Stimulated activated CD4-positive, alpha-beta T cell treated with anti-CD3 and anti-CD28 coated beads, Interleukin-1b, Interleukin-23, amount 100 ng/mL, for 4 hours (primary cell): ENCODE results near the gene PHACTR1.

Source experiments
- DNase-seq, 2 donors: peaks; one replicate each; pipeline ENCODE4 v3.0.0-alpha.2; 2020; ENCODE audit warnings: low read depth in 2 of 2

PHACTR1 gene

DNA sequence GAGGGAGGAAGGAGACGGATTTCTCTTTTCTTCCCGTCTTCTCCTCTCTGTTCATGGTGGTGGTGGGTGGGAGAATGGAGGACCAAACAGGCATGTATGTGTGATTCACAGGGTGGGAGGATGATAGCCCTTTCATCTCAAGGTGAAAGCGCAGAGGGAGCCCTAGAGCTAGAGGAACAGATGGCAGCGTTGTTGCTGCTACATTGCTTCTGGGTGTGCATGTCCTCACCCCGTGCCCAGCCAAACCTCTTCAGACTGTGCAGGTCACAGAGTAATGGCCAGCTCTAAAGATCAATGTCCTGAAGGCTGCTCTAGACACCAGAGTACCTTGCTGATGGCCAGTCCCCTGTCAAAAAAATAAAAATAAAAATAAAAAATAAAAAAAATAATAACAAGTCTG, 310.0 kb downstream of the PHACTR1 start:
- no peak for DNase-seq

GRCh38 chr6:13027207-13027606, 310.6 kb downstream of the PHACTR1 start:
- no peak for DNase-seq

DNA sequence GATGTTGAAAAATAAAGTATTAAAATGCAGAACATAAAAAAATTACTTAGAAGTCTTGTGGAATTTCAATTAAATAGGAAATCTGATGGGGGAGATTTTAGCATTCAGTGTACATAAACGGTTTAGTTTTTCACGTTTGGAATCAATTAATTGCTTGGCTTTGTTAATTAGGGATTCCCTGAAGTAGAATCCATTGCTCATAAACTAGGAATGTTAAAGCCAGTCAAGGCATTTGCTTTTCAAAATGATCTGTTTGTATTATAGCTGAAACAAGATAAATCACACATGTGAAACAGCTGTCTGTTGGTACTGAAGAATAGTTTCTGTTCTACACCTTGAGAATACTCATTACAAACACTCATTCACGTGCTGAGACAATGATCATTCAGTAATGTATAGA, 313.8 kb downstream of the PHACTR1 start:
- no peak for DNase-seq

GRCh38 chr6:13032566-13032965, 316.0 kb downstream of the PHACTR1 start:
- no peak for DNase-seq

- no peak for DNase-seq
Measured at GRCh38 chr6:13033145-13033544, 316.6 kb downstream of the PHACTR1 start.

DNA sequence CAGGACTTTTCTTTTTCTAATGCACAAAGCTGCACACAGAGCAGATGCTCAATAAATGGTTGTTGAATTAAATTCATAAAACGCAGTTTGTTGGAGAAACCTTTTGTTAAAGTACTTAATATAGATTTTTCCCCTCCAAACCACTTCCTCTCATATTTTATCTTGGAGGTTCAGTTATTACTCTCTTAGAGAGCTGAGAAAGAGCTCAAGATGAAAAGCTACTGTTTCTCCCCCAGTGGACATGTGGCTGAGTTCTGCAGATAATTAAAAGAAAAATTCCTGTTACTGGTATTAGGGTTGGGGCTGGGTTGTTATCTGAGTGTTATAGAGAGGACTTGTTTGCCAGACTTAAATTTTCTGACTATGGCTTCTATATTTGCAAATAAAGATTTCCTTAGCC, 317.7 kb downstream of the PHACTR1 start:
- DNase-seq, result no peak

DNA sequence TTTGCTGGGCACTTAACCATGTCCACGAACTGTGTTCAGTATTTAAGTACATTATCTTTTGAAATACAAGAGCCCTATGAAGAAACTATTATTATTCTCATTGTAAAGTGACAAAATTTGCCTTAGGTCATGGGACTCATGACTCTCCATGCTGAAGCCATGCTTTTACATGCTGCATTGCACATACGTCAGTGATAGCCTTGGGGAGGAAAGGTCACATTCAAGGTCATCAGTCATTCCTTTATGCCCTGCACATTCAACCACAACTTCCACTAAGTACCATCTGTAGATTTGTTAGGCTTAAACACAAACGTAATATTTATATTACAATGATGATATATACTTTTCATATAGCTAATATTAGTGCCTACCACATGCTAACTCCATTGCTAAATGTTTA, 319.0 kb downstream of the PHACTR1 start:
- no peak for DNase-seq

GRCh38 chr6:13038315-13038714, 321.7 kb downstream of the PHACTR1 start:
- DNase-seq, result no peak

DNA sequence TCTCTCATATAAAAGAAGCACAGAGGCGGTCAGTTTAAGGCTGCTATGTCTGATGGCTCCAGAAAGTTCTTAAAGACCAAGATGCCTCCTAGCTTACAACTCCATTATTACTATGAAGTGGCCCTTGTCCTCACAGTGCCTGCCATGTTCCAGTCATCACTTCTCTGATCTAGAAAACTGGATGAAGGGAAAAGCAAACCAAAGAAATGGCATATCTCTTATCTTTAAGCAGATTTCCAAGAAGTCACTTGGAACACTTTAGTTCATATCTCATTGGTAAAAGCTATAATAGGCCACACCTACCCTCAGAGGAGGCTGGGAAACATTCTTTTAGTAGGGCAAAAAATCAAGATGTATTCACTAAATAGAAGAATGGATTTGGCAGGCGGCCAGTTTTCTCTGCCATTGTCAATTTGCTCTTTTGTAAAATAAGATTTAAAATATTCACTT, 322.2 kb downstream of the PHACTR1 start:
- DNase-seq, result no peak

DNA sequence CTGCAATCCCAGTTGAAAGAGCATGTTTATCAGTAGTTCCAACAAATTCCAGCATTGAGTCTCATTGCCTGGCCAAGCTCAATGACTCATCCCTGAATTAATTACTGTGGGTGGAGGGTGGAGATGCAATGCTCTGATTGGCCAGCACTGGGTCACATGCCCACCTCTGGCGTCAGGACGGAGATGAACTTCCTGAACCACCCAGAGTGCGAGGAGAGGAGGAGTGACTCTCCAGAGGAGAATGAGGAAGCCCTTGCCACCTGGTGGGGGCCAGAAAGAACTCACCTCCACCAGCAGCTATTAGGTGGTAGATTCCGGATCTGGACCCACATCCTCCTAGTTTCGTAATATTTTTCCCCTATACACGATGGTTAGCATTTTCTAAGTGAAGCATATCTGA, 327.8 kb downstream of the PHACTR1 start:
- no peak for DNase-seq

GRCh38 chr6:13044896-13045295, 328.3 kb downstream of the PHACTR1 start:
- no peak for DNase-seq

DNA sequence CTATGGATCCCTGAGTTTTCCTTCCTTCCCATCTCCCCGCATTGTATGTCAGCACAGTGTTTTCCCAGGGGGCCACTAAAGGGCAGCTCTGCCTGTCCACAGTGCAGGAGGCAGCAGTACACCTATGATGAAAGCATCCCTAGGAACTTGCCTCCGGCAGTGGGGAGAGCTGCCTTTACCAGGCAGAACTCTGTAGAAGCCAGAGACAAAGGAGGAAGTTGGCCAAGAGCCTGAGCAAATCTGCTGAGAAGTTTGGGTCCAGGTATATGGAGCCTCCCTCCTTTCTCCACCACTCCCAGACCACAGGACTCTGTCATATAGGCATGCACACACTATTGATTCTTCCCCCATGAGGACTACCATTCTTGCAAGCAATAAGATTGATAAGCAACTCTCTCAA, 329.1 kb downstream of the PHACTR1 start:
- no peak for DNase-seq

DNA sequence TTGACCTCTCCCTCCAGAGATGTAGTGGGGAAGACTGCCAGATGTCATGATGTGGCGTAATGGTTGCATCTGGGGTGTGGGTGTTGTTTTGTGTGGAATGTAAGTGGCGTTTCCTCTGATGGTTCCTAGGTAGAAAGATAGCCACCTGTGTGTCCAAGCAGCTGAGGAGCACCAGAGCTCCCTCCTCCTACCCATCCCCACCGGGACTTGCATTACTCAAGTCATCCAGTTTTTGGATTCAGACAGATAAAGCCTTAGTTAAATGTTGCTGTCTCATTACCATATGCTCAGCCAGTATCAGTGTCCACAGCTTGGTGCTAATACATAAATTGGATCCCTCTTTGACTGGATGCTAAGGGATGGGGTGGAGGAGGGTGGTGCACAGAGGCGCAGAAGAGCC, 329.5 kb downstream of the PHACTR1 start:
- no peak for DNase-seq

DNA sequence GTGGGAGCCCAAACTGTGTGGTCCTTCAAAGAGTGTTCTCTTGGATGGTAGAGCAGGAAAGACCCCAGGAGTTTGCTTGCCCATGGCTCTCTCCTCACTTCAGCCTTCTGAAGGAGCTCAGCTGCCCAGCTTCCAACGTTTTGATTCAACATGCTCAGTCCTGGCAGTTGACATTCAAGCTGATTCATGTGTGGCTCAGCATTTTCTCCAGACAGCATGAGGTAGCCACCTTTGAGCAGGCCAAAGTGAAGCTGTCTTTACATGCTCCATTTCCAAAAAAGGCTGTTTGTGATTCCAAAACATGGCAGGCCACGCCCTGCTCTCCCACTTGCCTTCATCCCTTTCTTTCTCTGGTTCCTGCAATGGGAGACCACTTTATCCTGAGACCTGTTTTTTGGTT, 331.5 kb downstream of the PHACTR1 start:
- DNase-seq, result no peak

- DNase-seq, result no peak
Measured at GRCh38 chr6:13049666-13050254, 333.2 kb downstream of the PHACTR1 start.

- no peak for DNase-seq
Measured at GRCh38 chr6:13053006-13053461, 336.5 kb downstream of the PHACTR1 start.

GRCh38 chr6:13058051-13058450, 341.5 kb downstream of the PHACTR1 start:
- no peak for DNase-seq

DNA sequence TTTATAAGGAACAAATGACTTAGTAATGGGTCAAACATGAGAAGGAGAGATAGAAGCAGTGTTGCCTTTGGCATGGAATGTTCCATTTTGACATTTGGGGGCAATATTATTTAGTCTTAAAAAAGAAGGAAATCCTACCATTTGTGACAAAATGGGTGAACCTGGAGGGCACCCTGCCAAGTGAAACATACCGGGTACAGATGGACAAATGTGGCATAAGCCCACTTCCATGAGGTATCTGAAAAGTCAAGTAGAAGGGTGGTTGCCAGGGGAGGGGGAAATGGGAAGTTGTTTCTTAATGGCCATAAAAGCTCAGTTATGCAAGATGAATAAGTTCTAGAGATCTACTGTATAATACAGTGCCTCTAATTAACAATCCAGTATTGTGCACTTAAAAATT, 342.5 kb downstream of the PHACTR1 start:
- DNase-seq, result no peak

GRCh38 chr6:13063300-13063918, 346.8 kb downstream of the PHACTR1 start:
- no peak for DNase-seq

DNA sequence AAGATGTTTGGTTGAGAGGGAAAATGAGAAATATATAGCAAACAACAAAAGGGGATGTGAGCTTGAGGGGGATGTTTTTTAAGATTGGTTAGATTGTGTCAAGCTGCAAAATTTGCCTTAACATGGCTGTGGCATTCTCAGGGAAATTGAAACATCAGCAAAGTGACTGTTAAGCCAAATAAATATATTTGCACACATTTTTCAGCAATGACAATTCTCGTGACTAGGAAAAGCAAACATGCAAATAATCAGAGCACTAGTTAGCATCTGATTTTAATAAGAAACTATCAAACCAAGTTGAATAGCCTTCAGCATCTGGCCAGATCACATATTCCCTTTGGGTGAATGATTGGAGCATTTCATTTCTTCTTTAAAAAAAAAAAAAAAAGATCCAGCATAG, 349.0 kb downstream of the PHACTR1 start:
- DNase-seq, result no peak

DNA sequence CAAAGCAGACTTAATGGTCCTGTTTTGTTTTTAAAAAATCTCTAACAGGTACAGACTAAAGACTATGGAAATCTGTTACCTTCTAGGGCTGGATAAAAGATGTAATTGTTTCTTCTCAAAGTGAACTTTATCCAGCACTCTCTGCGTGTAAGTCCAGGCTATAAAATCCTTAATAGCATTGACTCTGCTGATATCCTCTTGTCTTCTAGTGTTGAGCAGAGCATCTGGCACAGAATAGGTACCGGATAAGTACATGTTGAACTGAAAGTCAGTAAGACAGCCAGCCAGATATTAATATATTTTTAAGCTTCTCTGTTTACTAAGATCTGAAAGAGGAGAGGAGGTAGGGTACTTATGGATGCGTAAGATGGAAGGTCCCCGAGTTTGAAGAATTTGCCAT, 349.5 kb downstream of the PHACTR1 start:
- DNase-seq, result no peak

DNA sequence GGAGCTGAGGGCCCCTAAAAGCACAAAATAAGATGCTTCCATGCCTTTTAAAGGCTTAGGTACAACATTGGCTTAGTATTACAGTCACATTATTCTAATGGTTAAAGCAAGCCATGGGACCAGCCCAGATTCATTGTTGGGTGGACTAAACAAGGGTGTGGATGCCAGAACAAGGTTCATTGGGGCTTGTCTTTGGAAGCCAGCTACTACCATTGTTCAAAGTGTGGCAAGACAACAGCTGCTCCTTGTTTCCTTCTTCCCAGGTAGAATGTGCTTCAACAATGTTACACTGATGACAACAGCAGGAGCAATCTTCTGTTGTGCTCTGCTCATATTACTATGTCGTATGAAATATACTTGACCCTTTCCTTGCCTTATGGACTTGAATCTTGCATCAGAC, 350.3 kb downstream of the PHACTR1 start:
- no peak for DNase-seq

GRCh38 chr6:13068586-13069210, 352.1 kb downstream of the PHACTR1 start:
- DNase-seq, result no peak
